HG03442 (cell line): ENCODE measurements around the gene VSTM2A.

Source experiments
- ATAC-seq: cut with Tn5 transposase; IDR thresholded peaks from one replicate; pipeline ENCODE4 v1.9.1; 2021; ENCODE audit warnings: mild to moderate bottlenecking, moderate library complexity; ENCODE audit not compliant: unreplicated experiment

VSTM2A gene

GRCh38 chr7:54615537-54615936, 73.4 kb downstream of the VSTM2A start:
- no peak for ATAC-seq
